ENCODE data around the gene FGF1.

Gene FGF1

DNA sequence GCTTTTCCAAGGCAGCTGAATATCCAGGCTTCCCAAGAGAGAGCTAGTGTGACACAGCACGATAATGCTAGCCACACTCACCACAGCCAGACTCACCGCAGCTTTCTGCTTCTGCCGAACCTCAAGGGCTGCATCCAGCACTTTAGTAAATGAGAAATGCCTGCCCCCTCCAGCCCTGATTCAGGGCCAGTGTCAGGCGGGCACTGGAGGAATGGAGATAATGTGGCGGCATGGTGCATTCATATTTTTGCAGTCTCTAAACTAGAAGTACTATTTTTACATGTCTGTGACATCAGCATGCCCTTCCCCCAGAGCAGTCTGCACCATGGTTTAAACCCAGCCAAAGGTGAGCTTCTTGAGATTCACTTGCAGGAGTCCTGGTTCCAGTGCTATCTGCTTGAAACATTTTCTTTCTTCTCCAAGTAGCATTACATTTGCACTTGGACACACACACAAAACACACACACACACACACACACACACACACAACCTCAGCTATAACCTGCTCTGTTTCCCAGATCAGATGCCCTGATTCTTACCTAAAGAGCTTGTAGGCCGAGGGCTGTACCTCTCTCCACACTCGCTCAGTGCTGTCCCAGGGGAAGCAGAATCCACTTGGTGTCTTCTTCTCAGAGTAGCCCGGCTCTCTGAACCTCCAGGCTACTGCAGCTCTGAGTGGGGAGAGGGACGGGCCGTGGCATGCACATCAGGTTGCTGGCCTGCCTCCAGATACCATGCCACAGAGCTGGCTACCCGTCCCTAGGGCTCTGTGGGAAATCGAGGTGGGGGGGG, at the start of gene FGF1:
FGF1 (minus strand) TSS at position 673 of the 792 bp plus-strand sequence. CDS start 71,963 bp downstream, outside the sequence.
- DNase-seq, result no peak

DNA sequence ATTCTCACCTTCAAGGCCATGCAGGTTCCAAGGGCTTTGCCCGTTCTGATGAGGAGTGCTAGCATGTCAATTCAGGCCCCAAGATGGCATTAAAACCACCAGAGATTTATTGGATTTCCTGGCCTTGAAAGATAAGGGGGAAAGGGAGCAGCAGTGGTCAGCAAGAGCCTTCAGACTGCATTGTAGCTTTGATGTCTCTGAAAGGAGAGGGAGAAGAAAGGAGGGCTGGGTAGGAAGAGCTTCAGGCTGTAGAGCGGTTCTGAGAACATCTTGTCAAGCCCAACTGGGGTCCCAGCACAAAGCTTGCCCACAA, 41.8 kb upstream of the FGF1 start:
- DNase-seq, result no peak

- DNase-seq, result no peak
Measured at GRCh38 chr5:142726188-142726731, 40.4 kb upstream of the FGF1 start.

DNA sequence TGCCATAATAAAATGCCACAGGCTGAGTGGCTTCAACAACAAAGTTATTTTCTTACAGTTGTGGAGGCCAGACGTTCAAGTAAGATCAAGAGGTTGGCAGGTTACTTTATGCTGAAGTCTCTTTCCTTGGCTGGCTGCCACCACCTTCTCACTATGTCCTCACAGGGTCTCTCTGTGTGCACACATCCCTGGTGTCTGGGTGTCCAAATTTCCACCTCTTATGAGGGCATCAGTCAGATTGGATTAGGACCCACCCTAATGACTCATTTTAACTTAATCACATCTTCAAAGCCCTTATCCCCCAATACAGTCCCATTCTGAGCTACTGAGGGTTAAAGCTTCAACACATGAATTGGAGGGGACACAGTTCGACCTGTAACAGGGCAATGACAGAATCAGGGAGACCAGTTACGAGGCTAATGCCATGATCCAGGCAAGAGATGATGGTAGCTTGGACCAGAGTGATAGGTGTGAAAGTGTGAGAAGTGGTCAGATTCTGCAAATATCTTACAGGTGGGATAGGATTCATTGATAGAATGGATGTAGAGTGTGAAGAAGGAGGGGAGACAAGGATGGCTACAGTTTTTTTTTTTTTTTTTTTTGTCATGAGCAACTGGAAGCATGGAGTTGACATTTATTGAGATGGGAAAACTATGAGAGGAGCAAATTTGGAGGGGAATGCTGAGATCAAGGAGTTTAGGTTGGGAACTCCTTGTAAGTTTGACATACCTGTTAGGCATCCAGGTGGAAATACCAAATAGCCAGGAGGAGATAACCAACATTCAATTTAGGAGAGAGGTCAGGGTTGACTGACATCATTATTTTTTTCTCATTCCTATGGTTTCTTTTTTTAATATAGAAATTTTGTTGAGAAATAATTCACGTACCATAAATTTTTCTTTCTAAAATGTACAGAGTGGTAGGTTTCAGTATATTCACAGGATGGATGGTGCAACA, 39.6 kb upstream of the FGF1 start:
- no peak for DNase-seq

DNA sequence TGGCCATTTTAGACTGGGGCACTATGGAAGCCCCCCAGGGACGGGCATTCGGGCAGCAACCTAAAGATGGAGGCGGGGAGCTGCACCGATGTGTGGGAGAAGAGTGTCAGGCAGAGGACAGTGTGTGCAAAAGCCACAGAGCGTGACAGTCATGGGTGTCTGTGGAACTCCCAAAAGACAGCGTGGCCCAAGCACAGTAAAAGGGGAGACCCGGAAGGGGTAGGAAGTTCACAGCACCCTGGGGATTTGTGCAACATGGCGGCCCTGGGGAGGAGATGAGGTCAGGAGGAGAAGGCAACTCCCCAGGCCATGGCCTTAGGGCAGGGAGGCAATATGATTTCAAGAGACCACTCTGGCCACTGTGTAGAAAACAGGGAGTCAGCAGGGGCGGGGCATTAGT, 38.9 kb upstream of the FGF1 start:
- DNase-seq, result no peak

DNA sequence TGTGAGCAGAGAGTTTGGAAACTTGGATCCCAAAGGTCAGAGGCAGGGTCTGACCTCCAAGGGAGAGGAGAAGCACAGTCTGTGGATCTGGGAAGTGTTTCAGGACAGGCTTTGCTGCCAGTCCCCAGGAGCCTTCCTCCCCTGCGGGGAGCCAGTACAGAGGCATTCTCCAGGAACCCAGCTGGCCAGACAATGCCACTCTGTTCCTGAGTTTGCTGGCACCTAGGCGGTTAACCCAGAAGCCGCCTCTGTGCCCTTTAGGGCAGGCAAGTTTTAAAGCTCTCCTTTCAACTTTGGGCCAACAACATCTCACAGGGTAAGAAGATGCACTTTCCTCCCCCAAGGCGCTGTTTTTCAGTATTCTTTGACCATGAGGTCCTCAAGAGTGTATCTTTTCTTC, 37.0 kb upstream of the FGF1 start:
- DNase-seq, result no peak

- DNase-seq, result no peak
Measured at GRCh38 chr5:142722146-142722545, 36.3 kb upstream of the FGF1 start.

GRCh38 chr5:142720641-142721271, 34.9 kb upstream of the FGF1 start:
- DNase-seq, result no peak

DNA sequence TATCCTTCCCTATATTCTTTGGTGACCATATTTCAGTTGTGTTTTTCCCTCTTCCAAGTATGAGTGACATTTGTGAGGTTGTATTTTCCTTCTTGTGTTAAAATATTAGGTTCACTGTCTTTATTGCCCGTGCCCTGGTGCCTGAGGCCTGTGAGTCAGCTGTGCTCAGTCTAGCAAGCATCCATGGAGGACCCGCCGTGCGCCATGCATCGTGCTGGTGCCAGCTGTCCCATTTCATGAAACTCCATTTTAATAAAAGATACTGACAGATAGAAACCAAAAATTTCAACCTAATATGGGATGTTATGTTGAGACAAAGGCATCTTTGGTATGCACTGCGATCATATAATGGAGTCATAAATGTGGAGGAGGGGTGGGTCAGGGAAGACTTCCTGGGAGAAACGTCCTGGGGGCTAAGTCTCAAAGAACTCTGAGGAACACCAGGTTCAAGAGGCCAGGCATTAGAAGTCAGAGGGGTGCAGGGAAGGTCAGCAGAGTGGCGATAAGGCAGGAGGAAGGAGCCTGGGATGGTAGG, 34.0 kb upstream of the FGF1 start:
- no peak for DNase-seq

GRCh38 chr5:142717582-142718215, 31.8 kb upstream of the FGF1 start:
- DNase-seq, result peak; percentile 19 to 31

DNA sequence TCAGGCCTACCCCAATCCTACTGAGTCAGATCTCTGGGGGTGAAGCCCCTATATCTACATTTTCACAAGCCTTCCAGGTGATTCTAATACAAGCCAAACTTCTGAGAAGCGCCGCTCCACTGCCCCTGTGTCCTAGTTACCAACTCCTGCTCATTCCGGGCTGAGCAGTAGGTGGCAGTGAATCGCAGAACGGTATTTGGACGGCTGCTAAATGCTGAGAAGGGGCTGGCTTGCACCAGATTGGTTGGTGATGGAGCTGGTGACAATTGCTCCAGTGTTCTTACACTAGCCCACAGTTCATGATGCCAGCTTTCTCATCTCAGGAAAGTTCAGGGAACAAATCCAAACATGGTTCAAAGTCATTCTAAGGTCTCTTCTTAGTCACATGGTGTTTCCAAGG, 31.1 kb upstream of the FGF1 start:
- peak; percentile 16 to 31 for DNase-seq

GRCh38 chr5:142715291-142715690, 29.4 kb upstream of the FGF1 start:
- DNase-seq, result no peak

GRCh38 chr5:142713121-142713706, 27.3 kb upstream of the FGF1 start:
- DNase-seq, result peak; percentile 84

GRCh38 chr5:142703153-142703552, 17.3 kb upstream of the FGF1 start:
- DNase-seq, result no peak

GRCh38 chr5:142701673-142702311, 15.9 kb upstream of the FGF1 start:
- DNase-seq, result no peak

DNA sequence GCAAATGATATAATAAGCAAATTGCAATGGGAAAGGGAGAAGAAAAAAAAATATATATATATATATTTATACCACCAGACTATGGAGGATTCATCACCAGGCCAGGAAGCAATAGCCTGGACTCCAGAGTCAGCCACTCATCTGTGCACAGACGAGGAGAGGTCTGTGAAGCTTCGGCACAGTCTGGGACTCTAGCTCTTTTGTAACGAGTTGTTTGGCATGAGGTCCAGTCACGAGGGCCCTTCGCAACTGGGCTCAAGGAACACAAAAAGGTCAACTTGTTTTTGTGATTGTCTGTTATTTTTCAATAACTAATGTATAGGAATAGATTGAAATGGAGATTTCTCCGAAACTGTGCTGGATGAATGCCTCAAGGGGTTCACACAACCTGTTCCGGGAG, 14.7 kb upstream of the FGF1 start:
- DNase-seq, result no peak

DNA sequence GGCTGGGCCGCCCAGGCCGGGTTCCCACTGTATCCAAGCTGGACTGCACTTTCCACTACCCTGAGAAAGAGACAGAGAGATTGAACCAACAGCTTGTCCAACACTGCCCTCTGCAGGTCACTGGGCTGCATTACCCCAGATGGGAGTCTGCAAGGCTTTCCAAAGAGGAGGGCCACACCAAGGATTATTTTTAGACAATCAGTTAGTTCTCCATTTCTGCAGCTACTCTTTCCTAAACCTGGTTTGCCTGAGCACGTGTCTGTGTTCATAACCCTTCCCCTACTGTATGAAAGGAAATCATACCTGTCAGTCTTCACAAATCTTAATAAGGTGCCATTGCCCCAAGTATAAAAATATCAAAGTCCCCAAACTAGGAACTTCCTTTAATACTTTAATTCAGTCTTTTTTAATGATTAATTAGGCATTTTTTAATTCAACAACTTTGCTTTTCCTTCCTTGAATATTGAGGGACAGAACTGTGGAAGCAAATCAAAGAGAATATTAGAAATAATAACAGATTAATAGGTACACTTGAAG, 13.4 kb upstream of the FGF1 start:
- DNase-seq, result peak; percentile 70 to 75

DNA sequence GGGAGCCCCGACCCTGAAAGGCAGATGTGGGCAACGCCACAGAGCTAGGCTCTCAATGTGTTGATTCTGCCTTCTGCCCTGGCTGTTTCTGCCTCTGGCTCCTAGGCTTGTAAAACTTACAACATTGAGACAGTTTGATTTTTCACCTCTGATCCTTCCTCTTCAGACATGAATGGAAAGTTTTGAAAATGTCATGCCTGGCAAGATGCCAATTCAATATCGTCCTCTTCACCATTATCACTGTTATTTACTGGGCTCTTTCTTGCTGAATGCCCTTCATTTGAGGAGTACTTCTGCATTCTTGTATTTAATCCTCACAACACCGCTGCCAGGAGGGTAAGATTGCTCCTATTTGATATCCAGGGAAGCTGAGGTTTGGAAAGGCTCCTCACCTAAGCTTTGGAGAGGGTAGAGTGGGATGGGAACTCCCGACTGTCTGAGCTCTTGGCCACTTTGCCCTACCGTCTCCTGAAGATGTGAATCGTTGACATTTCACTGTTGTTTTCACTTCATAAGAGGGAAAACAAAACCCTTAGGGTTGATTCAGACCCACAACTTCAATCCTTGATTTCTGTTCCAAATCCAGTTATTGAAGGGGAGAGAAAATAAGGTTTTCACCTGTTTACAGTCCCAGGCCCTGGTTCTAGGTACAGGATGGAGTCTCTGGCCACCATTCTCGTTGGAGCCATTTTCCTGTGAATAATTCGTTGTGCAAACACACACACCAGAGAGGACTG, 12.7 kb upstream of the FGF1 start:
- DNase-seq, result no peak

GRCh38 chr5:142697356-142698255, 11.7 kb upstream of the FGF1 start:
- DNase-seq, result no peak
